ENCODE data around the gene RAE1. TPM values are rescaled to one million over a fixed set of nuclear protein-coding genes. Genes with fewer than 3 reads are reported as not detected.

Gene RAE1
- total and polyA plus RNA-seq, 12 donors, result 8.8 to 46.9 (median 22.5) TPM

- intact Hi-C loops (cut with DNase I), result no loop called here
- peaks cover 0 to 63% of the 10 kb centered on the region in 2 donors for H3K36me3 ChIP-seq (replicated peaks in 1 of 2)
- H3K4me3 ChIP-seq, result no peak overlapping the region
- H3K4me1 ChIP-seq (replicated peaks in 1 of 2), result peaks cover 0 to 4% of the 10 kb centered on the region in 2 donors
- no peak overlapping the region for H3K27ac ChIP-seq
- no peaks in the 10 kb centered on the region for H3K9me3 ChIP-seq (replicated peaks in 1 of 3)
- no peak for TF ChIP-seq CTCF (IDR thresholded peaks at IDR 0.05)
- DNase-seq, result no peak
- H3K27me3 ChIP-seq, result no peaks in the 10 kb centered on the region
- WGBS, 4 donors, result 86 to 90% (median 88%) methylated on average over 13 of the region's 13 CpGs
Measured at GRCh38 chr20:57377350-57377749, 26.3 kb downstream of the RAE1 start.

GRCh38 chr20:57378107-57378506 lies 27.1 kb downstream of the RAE1 start:
- TF ChIP-seq CTCF (IDR thresholded peaks at IDR 0.05) (no peak), POLR2A (IDR thresholded peaks at IDR 0.05) (no peak)
- no peak for DNase-seq
- no peaks in the 10 kb centered on the region for H3K27me3 ChIP-seq
- H3K4me3 ChIP-seq, result no peak overlapping the region
- H3K4me1 ChIP-seq (replicated peaks in 1 of 2), result peaks cover 0 to 4% of the 10 kb centered on the region in 2 donors
- 88 to 94% (median 89%) methylated on average over 16 of the region's 16 CpGs for WGBS, 4 donors
- H3K9me3 ChIP-seq (replicated peaks in 1 of 3), result no peaks in the 10 kb centered on the region
- H3K36me3 ChIP-seq (replicated peaks in 1 of 2), result peaks cover 0 to 55% of the 10 kb centered on the region in 2 donors
- intact Hi-C loops (cut with DNase I), result no loop called here
- H3K27ac ChIP-seq, result no peak overlapping the region

- H3K36me3 ChIP-seq (replicated peaks in 1 of 2), result peaks cover 0 to 49% of the 10 kb centered on the region in 2 donors
- intact Hi-C loops (cut with DNase I), result no loop called here
- WGBS, 4 donors, result 75 to 93% (median 85%) methylated on average over 3 to 4 of the region's 4 CpGs
Measured at GRCh38 chr20:57378646-57379262, 27.7 kb downstream of the RAE1 start.

GRCh38 chr20:57379263-57379647 lies 28.2 kb downstream of the RAE1 start:
- Histone ChIP-seq H3K9me3 (replicated peaks in 1 of 3) (no peaks in the 10 kb centered on the region), H3K4me3 (no peak overlapping the region), H3K4me1 (replicated peaks in 1 of 2) (peaks cover 0 to 4% of the 10 kb centered on the region in 2 donors), H3K27me3 (no peaks in the 10 kb centered on the region), H3K36me3 (replicated peaks in 1 of 2) (peaks cover 0 to 44% of the 10 kb centered on the region in 2 donors), H3K27ac (no peak overlapping the region)
- DNase-seq, result no peak
- intact Hi-C loops (cut with DNase I), result no loop called here
- no peak for TF ChIP-seq POLR2A (IDR thresholded peaks at IDR 0.05)
- no peak for TF ChIP-seq CTCF (IDR thresholded peaks at IDR 0.05)
- 84 to 89% (median 87%) methylated on average over 5 of the region's 5 CpGs for WGBS, 4 donors

More at GRCh38 chr20:57378646-57379262, 27.7 kb downstream of the RAE1 start:
- no peak for TF ChIP-seq POLR2A (IDR thresholded peaks at IDR 0.05)
- no peak for TF ChIP-seq CTCF (IDR thresholded peaks at IDR 0.05)
- H3K4me3 ChIP-seq, result no peak overlapping the region
- no peaks in the 10 kb centered on the region for H3K9me3 ChIP-seq (replicated peaks in 1 of 3)
- DNase-seq, result no peak
- no peak overlapping the region for H3K27ac ChIP-seq
- H3K4me1 ChIP-seq (replicated peaks in 1 of 2), result peaks cover 0 to 4% of the 10 kb centered on the region in 2 donors
- H3K27me3 ChIP-seq, result no peaks in the 10 kb centered on the region
